SK-N-SH (cell line): Measurements from ENCODE around the gene SGSM2.

Source experiments
- CHD2 ChIP-seq: fragments of 150-350 bp; IDR thresholded peaks from 2 replicates; pipeline ENCODE4 v1.6.1; 2018; ENCODE audit warnings: low read length; ENCODE audit not compliant: partially characterized antibody
- EP300 ChIP-seq, 2 experiments: IDR thresholded peaks; 2 replicates each; pipeline versions ENCODE4 v1.4.0 to v1.6.1; 2012; ENCODE audit warnings: borderline replicate concordance in 1 of 2, low read depth in 1 of 2, low read length in 1 of 2
- FOXJ3 ChIP-seq: sonication (generic); formaldehyde crosslinking; IDR thresholded peaks from 2 replicates; pipeline ENCODE4 v1.5.1; 2020; ENCODE audit warnings: mild to moderate bottlenecking, missing genetic modification reagents
- FOXM1 ChIP-seq: IDR thresholded peaks from 2 replicates; pipeline ENCODE4 v1.4.0; 2012; ENCODE audit warnings: low read depth, mild to moderate bottlenecking
- POLR2AphosphoS5 ChIP-seq: IDR thresholded peaks from 2 replicates; pipeline ENCODE4 v1.6.1; 2012; ENCODE audit warnings: low read depth, low read length
- TAF1 ChIP-seq: IDR thresholded peaks from 2 replicates; pipeline ENCODE4 v1.6.1; 2012; ENCODE audit warnings: low read depth, mild to moderate bottlenecking, low read length, moderate library complexity, borderline replicate concordance
- TF ChIP-seq, protein P1 (sequence below): fragments of 200-600 bp; sonication (generic); IDR thresholded peaks from 2 replicates; pipeline ENCODE4 v1.6.1; 2017; ENCODE audit warnings: antibody characterized with exemption, mild to moderate bottlenecking, moderate library complexity

DNA sequence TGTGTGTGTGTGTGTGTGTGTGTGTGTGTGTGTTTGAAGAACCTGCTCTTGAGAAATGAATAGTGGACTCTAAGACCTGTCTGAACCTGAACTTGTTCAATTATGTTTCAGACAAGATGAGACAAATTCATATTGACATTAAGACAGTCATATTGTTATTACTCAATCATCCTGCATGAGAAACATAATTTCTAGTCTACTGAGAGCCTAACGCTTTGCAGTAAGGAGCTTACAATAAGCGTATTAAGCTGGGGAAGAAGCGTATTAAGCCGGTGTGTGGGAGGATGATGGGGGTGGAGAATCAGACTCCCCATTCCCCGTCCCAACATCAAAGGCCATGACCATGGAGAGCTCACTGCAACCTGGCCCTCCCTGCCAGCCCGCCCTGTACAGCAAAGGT, 86.0 kb downstream of the SGSM2 start:
- no peak for TF ChIP-seq EP300 (IDR thresholded peaks at IDR 0.05; ENCODE audit: borderline replicate concordance in 1 of 2, low read depth in 1 of 2, low read length in 1 of 2)
- TF ChIP-seq, protein P1, sequence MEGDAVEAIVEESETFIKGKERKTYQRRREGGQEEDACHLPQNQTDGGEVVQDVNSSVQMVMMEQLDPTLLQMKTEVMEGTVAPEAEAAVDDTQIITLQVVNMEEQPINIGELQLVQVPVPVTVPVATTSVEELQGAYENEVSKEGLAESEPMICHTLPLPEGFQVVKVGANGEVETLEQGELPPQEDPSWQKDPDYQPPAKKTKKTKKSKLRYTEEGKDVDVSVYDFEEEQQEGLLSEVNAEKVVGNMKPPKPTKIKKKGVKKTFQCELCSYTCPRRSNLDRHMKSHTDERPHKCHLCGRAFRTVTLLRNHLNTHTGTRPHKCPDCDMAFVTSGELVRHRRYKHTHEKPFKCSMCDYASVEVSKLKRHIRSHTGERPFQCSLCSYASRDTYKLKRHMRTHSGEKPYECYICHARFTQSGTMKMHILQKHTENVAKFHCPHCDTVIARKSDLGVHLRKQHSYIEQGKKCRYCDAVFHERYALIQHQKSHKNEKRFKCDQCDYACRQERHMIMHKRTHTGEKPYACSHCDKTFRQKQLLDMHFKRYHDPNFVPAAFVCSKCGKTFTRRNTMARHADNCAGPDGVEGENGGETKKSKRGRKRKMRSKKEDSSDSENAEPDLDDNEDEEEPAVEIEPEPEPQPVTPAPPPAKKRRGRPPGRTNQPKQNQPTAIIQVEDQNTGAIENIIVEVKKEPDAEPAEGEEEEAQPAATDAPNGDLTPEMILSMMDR, result no peak
- no peak for TF ChIP-seq CHD2
- no peak for TF ChIP-seq POLR2AphosphoS5
- TF ChIP-seq FOXM1, result no peak
- no peak for TF ChIP-seq TAF1
- no peak for TF ChIP-seq FOXJ3 (CRISPR knock-in tag)
